SIG-M5 treated with dmso at 0.1 percent for 504 hours (cell line): ENCODE data around the gene ALKBH3.

ENCODE experiments used
- DNase-seq: peaks from one replicate; lab custom pipeline; 2025; ENCODE audit not compliant: unreplicated experiment; lab: John Stamatoyannopoulos, UW

The ALKBH3 gene

DNA sequence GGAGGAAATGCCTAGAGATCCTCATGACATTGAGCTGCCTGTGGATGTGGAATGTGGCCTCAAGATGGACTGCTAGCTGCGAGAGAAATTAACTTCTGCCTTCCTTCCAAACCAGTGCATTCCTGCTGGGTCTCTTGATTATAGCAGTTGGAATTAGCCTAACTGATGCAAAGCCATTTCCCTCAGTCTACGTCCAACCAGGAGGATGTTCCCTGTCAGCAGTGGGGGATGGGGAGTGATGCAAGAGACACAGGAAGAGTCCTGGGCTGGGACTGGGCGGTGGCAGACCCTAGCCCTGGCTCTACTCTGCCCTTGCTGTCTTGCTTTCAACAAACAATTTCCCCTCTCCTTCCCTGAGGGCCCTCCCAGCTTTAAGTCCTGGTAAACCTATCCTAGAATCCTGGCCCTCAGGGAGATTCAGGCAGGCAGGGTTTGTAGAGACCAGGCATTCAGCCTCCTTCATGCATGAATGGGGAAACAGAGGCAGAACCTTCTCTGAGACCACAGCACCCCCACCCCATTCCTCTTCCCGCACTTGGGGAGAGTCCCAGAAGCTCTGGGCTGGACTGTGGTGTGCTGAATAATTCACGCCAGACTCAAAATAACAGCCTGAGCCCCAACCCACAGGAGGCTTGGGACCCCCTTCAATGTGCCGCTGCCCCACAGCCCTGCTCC is 78.8 kb downstream of the ALKBH3 start:
- no peak for DNase-seq

DNA sequence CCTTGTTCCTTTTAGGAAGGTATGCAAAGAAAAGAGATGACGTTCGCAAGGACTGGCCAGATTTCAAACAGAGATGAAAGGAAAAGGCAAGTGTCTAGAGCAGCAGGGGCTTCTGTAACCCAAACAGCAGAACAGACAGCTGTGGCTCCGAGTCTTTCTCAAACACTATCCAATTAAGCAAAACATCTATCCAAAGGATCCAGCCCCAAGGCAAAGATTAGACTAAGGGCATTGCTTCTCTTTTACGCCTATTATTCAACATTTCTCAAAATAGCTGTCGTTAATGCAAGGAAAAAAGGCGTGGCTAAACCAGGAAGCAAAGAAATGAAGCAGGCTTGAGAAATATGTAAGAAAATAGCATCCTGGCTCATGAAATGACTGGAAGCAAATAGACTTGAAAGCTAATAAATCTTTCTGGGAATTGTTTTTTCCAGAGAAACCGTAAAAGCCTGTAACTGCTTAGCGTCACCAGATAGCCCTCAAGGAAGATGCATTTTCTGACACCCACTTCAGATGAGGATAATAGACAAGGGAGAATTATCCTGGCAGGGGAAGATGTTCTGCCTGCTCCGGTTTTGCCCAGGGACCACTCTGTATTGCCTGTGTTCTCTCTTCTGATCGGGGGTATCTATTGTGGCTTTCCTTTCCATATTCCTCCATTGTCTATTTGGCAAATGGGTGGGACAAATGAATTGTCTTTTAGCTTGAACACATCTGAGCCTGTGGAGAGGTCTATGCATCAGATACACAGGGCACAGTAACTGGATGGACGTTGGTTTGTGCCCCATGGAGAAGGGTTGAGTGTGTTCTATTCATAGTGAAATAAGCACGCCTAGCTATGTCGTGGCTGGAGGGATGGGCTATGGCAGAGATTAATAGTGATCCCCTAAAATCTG is 82.0 kb downstream of the ALKBH3 start:
- peak; percentile 18 for DNase-seq

DNA sequence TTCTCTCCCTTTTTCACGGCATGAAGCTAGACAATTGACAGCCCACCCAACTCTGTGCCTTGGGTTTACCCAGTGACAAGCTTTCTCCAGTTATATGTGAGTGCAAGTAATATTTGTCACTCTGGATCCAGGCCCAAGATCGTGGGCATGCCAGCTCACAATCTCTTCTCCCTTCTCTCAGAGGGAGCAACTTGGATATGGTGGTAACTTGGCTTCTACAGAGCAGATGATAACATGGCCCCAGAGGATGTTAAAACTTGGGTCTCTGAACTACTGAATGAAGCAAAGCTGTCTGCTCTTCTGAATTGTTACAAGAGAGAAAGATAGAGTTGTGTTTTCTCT is 82.6 kb downstream of the ALKBH3 start:
- DNase-seq = no peak

DNA sequence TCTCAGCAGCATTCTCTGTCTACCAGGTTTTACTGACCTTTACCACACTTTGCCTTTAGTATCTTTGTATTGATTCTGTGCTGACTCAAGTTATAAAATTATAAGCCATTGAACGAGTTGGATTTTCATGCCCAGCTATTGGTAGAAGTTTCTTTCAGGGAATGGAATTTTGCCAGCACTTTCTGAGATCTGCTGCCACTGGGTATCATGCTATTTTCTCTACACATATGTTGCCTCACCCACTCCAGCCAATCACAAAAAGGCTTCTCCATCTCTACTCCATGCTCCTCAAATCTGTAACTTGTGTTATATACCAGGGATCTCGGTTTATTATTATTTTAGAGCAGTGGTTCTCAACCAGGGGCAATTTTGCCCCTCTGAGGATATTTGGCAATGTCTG is 87.0 kb downstream of the ALKBH3 start:
- DNase-seq = no peak

DNA sequence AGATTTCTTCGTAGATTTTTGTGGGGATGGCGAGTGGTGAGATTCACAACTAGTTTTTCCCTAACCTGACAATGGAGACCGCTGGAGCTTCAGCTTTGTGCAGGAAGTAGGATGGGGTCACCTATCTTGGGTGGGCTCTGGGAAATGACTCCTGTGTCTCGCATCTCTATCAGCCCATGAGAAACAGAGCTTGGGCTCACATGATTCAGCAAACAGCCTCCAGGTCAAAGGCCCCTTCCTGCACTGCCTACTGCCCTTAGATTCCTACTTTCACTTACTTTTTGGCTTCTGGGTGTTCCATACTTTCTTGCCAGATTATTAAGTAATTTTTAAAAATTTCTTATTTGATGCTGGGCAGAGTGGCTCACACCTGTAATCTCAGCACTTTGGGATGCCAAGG is 88.1 kb downstream of the ALKBH3 start:
- no peak for DNase-seq

- no peak for DNase-seq
Observed at GRCh38 chr11:43969543-43969942, 88.9 kb downstream of the ALKBH3 start.
